HepG2 (cell line): ENCODE data around the gene KIAA1549. TPM values are rescaled to one million over a fixed set of nuclear protein-coding genes. Genes with fewer than 3 reads are reported as not detected.

Experiments
- CCDC6 ChIP-seq: sonication (generic); formaldehyde crosslinking; IDR thresholded peaks from 2 replicates; pipeline ENCODE4 v1.8.1; 2022; ENCODE audit warnings: mild to moderate bottlenecking, missing genetic modification reagents, moderate library complexity
- ETV5 ChIP-seq: IDR thresholded peaks from 2 replicates; pipeline ENCODE4 v1.6.1; 2018; ENCODE audit warnings: missing biosample characterization, missing genetic modification reagents, inconsistent platforms, borderline replicate concordance
- FOSL2 ChIP-seq: sonication (generic); formaldehyde crosslinking; IDR thresholded peaks from 2 replicates; pipeline ENCODE4 v1.4.0; 2020; ENCODE audit warnings: missing genetic modification reagents
- HOXA5 ChIP-seq: sonication (generic); formaldehyde crosslinking; IDR thresholded peaks from 2 replicates; pipeline ENCODE4 v1.4.0; 2020; ENCODE audit warnings: missing genetic modification reagents
- IKZF4 ChIP-seq: sonication (generic); formaldehyde crosslinking; IDR thresholded peaks from 2 replicates; pipeline ENCODE4 v1.5.1; 2020; ENCODE audit warnings: borderline replicate concordance, mild to moderate bottlenecking, low read depth, missing genetic modification reagents; ENCODE audit errors: not compliant biosample characterization
- KAT7 ChIP-seq: IDR thresholded peaks from 2 replicates; pipeline ENCODE4 v1.6.1; 2018; ENCODE audit warnings: borderline replicate concordance, missing compliant biosample characterization
- KMT2A ChIP-seq: sonication (generic); formaldehyde crosslinking; IDR thresholded peaks from 2 replicates; pipeline ENCODE4 v1.4.0; 2020; ENCODE audit warnings: missing genetic modification reagents
- MED8 ChIP-seq: sonication (generic); formaldehyde crosslinking; IDR thresholded peaks from 2 replicates; pipeline ENCODE4 v1.8.1; 2023; ENCODE audit warnings: mild to moderate bottlenecking, missing genetic modification reagents; ENCODE audit not compliant: insufficient replicate concordance
- NCOA2 ChIP-seq: sonication (generic); formaldehyde crosslinking; IDR thresholded peaks from 2 replicates; pipeline ENCODE4 v1.8.0; 2022; ENCODE audit warnings: inconsistent platforms
- PLRG1 ChIP-seq: fragments of 450-650 bp; conservative IDR thresholded peaks from 2 replicates; pipeline ENCODE4 v1.6.1; 2016
- RAD51 ChIP-seq: fragments of 450-650 bp; IDR thresholded peaks from 2 replicates; pipeline ENCODE4 v1.6.1; 2016; ENCODE audit warnings: borderline replicate concordance
- TBL1XR1 ChIP-seq: fragments of 150-350 bp; IDR thresholded peaks from 2 replicates; pipeline ENCODE4 v1.6.1; 2014; ENCODE audit warnings: borderline replicate concordance, low read length; ENCODE audit not compliant: partially characterized antibody
- ZMYM2 ChIP-seq: sonication (generic); formaldehyde crosslinking; IDR thresholded peaks from 2 replicates; pipeline ENCODE4 v1.8.0; 2022; ENCODE audit warnings: mild to moderate bottlenecking, missing genetic modification reagents
- ZNF121 ChIP-seq: sonication (generic); formaldehyde crosslinking; IDR thresholded peaks from 2 replicates; pipeline ENCODE4 v1.5.0; 2020; ENCODE audit warnings: mild to moderate bottlenecking, missing genetic modification reagents
- polyA plus RNA-seq, 8 experiments: library from polyadenylated mRNA; depleted of rRNA in 3 of 8; stranded (reverse) in 7 of 8; unstranded in 1 of 8; fragments of >200 nt; fragmentation: Illumina TruSeq in 4 of 8; extraction: Trizol in 4 of 8; gene quantifications; 2 replicates each; pipeline versions ENCODE4 v1.2.1 to v1.2.3, GENCODE V29; 2011 to 2016; ENCODE audit warnings: low read depth in 4 of 8, missing spikeins in 1 of 8, mixed read lengths in 1 of 8; ENCODE audit not compliant: insufficient read depth in 1 of 8
- total RNA-seq, 5 experiments: library from RNA; depleted of rRNA; stranded (reverse); fragments of >200 nt; fragmentation: Illumina TruSeq; extraction: Trizol; gene quantifications; 2 replicates each; pipeline ENCODE4 v1.2.3, GENCODE V29; 2016; ENCODE audit warnings: low read depth in 1 of 5
- TF ChIP-seq, protein P1 (sequence below): IDR thresholded peaks from 2 replicates; pipeline ENCODE4 v1.4.0; 2020; ENCODE audit warnings: mild to moderate bottlenecking, missing genetic modification reagents
- TF ChIP-seq, protein P2 (sequence below): sonication (generic); formaldehyde crosslinking; IDR thresholded peaks from 2 replicates; pipeline ENCODE4 v1.5.0; 2020; ENCODE audit warnings: mild to moderate bottlenecking, missing genetic modification reagents, borderline replicate concordance
- TF ChIP-seq, protein P3 (sequence below): sonication (generic); formaldehyde crosslinking; IDR thresholded peaks from 2 replicates; pipeline ENCODE4 v1.4.0; 2020; ENCODE audit warnings: missing genetic modification reagents, borderline replicate concordance

The KIAA1549 gene
- total and polyA plus RNA-seq, 2 of the 13 experiments (the other 11 are each of a cell fraction or from before 2014, with no cell fraction given) = 1.1 to 1.8 TPM

DNA sequence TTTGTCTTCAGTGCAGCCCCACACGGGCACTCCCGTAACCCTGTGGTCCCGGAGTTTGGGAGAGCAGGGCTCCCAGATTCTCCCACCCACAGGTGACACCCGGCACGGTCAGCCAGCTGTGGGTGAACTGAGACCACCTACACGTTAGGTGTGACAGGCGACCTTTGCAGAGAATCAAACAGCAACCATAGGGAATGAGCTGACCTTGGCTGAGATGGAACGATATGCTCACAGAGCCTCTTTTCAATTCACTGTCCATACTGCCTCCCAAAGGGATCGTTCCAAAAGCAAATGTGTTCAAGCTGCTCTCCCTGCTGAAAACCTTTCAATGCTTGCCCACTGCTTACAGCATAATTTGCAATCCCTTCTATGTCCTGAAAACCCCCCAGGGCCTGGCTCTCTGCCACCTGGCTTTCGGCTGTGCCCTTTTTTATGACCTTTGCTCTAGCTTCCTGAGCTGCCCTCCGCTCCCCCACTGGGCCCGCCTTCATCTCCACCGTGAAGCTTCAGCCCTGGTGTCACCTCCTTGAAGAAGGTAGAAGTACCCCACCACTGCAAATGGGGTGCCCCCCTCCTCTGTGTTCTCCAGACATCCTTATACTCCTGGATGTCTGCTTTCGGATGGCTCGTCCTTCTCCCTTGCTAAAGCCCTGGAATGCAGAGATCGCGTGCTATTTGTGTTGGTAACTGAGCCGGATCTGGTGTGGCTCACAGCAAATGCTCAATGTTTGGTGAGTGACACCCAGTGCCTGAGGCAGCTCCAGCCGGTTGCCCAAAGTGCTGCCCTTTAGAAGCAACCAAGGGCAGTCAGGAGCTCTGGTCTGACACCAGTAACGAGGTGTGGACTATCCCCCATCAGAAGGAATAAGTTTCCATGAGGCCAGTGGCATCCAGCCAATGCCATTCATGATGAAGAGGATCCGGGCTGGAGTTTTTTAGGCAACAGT, 90.4 kb downstream of the KIAA1549 start (continued):
- TF ChIP-seq, protein P1, sequence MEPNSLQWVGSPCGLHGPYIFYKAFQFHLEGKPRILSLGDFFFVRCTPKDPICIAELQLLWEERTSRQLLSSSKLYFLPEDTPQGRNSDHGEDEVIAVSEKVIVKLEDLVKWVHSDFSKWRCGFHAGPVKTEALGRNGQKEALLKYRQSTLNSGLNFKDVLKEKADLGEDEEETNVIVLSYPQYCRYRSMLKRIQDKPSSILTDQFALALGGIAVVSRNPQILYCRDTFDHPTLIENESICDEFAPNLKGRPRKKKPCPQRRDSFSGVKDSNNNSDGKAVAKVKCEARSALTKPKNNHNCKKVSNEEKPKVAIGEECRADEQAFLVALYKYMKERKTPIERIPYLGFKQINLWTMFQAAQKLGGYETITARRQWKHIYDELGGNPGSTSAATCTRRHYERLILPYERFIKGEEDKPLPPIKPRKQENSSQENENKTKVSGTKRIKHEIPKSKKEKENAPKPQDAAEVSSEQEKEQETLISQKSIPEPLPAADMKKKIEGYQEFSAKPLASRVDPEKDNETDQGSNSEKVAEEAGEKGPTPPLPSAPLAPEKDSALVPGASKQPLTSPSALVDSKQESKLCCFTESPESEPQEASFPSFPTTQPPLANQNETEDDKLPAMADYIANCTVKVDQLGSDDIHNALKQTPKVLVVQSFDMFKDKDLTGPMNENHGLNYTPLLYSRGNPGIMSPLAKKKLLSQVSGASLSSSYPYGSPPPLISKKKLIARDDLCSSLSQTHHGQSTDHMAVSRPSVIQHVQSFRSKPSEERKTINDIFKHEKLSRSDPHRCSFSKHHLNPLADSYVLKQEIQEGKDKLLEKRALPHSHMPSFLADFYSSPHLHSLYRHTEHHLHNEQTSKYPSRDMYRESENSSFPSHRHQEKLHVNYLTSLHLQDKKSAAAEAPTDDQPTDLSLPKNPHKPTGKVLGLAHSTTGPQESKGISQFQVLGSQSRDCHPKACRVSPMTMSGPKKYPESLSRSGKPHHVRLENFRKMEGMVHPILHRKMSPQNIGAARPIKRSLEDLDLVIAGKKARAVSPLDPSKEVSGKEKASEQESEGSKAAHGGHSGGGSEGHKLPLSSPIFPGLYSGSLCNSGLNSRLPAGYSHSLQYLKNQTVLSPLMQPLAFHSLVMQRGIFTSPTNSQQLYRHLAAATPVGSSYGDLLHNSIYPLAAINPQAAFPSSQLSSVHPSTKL = 0 out of 2 replicates have a peak, but pooled peaks have one; percentile 18
- no peak for TF ChIP-seq CCDC6 (CRISPR knock-in tag)
- no peak for TF ChIP-seq HOXA5 (CRISPR knock-in tag)
- TF ChIP-seq RAD51 = no peak
- TF ChIP-seq ZMYM2 (CRISPR knock-in tag) = no peak
- TF ChIP-seq NCOA2 (CRISPR knock-in tag) = 0 out of 2 replicates have a peak, but pooled peaks have one; percentile 36
- TF ChIP-seq FOSL2 (CRISPR knock-in tag) = 0 out of 2 replicates have a peak, but pooled peaks have one; percentile 13
- no peak for TF ChIP-seq MED8 (CRISPR knock-in tag)
- peak; percentile 59 for TF ChIP-seq ETV5
- TF ChIP-seq, protein P2, sequence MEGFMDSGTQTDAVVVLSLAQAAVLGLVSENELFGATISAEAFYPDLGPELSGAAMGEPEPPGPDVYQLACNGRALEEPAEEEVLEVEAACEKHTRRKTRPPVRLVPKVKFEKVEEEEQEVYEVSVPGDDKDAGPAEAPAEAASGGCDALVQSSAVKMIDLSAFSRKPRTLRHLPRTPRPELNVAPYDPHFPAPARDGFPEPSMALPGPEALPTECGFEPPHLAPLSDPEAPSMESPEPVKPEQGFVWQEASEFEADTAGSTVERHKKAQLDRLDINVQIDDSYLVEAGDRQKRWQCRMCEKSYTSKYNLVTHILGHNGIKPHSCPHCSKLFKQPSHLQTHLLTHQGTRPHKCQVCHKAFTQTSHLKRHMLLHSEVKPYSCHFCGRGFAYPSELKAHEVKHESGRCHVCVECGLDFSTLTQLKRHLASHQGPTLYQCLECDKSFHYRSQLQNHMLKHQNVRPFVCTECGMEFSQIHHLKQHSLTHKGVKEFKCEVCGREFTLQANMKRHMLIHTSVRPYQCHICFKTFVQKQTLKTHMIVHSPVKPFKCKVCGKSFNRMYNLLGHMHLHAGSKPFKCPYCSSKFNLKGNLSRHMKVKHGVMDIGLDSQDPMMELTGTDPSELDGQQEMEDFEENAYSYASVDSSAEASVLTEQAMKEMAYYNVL (CRISPR knock-in tag) = no peak
- no peak for TF ChIP-seq TBL1XR1
- no peak for TF ChIP-seq PLRG1
- no peak for TF ChIP-seq KAT7
- no peak for TF ChIP-seq IKZF4 (CRISPR knock-in tag)
- no peak for TF ChIP-seq ZNF121
- TF ChIP-seq KMT2A = peak; percentile 41
- TF ChIP-seq, protein P3, sequence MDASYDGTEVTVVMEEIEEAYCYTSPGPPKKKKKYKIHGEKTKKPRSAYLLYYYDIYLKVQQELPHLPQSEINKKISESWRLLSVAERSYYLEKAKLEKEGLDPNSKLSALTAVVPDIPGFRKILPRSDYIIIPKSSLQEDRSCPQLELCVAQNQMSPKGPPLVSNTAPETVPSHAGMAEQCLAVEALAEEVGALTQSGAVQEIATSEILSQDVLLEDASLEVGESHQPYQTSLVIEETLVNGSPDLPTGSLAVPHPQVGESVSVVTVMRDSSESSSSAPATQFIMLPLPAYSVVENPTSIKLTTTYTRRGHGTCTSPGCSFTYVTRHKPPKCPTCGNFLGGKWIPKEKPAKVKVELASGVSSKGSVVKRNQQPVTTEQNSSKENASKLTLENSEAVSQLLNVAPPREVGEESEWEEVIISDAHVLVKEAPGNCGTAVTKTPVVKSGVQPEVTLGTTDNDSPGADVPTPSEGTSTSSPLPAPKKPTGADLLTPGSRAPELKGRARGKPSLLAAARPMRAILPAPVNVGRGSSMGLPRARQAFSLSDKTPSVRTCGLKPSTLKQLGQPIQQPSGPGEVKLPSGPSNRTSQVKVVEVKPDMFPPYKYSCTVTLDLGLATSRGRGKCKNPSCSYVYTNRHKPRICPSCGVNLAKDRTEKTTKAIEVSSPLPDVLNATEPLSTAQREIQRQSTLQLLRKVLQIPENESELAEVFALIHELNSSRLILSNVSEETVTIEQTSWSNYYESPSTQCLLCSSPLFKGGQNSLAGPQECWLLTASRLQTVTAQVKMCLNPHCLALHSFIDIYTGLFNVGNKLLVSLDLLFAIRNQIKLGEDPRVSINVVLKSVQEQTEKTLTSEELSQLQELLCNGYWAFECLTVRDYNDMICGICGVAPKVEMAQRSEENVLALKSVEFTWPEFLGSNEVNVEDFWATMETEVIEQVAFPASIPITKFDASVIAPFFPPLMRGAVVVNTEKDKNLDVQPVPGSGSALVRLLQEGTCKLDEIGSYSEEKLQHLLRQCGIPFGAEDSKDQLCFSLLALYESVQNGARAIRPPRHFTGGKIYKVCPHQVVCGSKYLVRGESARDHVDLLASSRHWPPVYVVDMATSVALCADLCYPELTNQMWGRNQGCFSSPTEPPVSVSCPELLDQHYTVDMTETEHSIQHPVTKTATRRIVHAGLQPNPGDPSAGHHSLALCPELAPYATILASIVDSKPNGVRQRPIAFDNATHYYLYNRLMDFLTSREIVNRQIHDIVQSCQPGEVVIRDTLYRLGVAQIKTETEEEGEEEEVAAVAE (CRISPR knock-in tag) = no peak
